Measurements from ENCODE around the gene GGT7. TPM values are rescaled to one million over a fixed set of nuclear protein-coding genes. Genes with fewer than 3 reads are reported as not detected.
"Not testable (repeated sequence)": the region's sequence is repeated elsewhere in the genome, so short reads cannot be mapped to it uniquely, and the experiment has no call there.

GGT7 gene
- total and polyA plus RNA-seq, 4 donors: 7.5 to 41.3 (median 24.7) TPM

DNA sequence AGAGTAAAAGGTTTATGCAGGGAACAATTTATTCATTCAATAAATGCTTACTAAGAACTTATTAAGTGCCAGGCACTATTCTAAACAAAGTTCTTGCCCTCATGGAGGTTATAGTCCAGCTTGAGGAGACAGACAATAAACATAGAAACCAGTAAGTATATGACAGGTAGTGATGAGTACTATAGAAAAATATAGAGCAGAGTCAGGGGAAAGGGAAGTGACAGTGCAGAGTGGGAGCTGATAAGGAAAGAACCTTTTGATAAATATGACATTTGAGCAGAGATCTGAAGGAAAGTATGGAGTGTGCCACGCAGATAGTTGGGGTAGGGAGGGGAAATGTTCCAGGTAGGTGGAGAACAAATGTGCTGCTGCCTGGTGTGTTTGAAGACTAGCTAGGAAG is 15.8 kb upstream of the GGT7 start:
- Histone ChIP-seq H3K4me1 (ENCODE audit: control insufficient read depth in 1 of 2, insufficient read depth in 2 of 2, low read length in 2 of 2) (peaks cover 5 to 10% of the 10 kb centered on the region in 2 donors), H3K27ac (ENCODE audit: low read depth in 1 of 2, low read length in 2 of 2) (peak overlapping the region in 1 of 2 donors; percentile 67), H3K36me3 (ENCODE audit: control insufficient read depth in 1 of 2, insufficient read depth in 2 of 2, low read length in 1 of 2) (peaks cover 0 to 3% of the 10 kb centered on the region in 2 donors), H3K4me3 (ENCODE audit: low read length in 2 of 2) (no peak overlapping the region), H3K27me3 (ENCODE audit: control insufficient read depth in 1 of 2, insufficient read depth in 2 of 2, low read length in 1 of 2) (no peaks in the 10 kb centered on the region), H3K9me3 (ENCODE audit: control insufficient read depth, low read length) (peaks cover 2% of the 10 kb centered on the region)
- intact Hi-C loops (cut with DNase I): no loop called here
- ATAC-seq (ENCODE audit: low FRiP score): no peak
- 25 to 36% methylated on average over 1 of the region's 1 CpG for WGBS, 2 donors
- DNase-seq: no peak

DNA sequence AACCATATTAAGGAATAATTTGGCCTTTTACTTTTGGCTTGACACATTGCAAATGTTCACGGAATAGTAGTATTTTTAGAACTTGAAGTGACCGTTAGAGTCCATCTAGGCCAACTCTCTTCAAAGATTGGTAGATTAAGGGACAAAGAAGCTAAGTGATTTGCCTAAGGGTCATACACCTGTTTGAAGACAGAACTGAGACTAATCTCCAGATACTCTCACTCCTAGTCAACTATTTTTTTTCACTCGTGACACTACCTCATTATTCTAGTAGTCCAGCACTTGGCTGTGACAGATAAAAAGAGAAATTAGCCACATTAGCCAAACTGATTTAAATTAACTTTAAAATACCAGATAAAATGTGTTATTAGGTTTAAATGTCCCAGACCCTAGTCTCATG is 14.4 kb upstream of the GGT7 start:
- Histone ChIP-seq H3K36me3 (ENCODE audit: control insufficient read depth in 1 of 2, insufficient read depth in 2 of 2, low read length in 1 of 2) (peaks cover 0 to 6% of the 10 kb centered on the region in 2 donors), H3K27me3 (ENCODE audit: control insufficient read depth in 1 of 2, insufficient read depth in 2 of 2, low read length in 1 of 2) (no peaks in the 10 kb centered on the region), H3K9me3 (ENCODE audit: control insufficient read depth, low read length) (peaks cover 2% of the 10 kb centered on the region), H3K4me1 (ENCODE audit: control insufficient read depth in 1 of 2, insufficient read depth in 2 of 2, low read length in 2 of 2) (peaks cover 3 to 11% of the 10 kb centered on the region in 2 donors), H3K27ac (ENCODE audit: low read depth in 1 of 2, low read length in 2 of 2) (peak overlapping the region in 1 of 2 donors; percentile 60), H3K4me3 (ENCODE audit: low read length in 2 of 2) (no peak overlapping the region)
- no peak for DNase-seq
- 3 to 4% methylated on average over 3 of the region's 3 CpGs for WGBS, 2 donors
- no peak for ATAC-seq (ENCODE audit: low FRiP score)
- intact Hi-C loops (cut with DNase I): no loop called here

DNA sequence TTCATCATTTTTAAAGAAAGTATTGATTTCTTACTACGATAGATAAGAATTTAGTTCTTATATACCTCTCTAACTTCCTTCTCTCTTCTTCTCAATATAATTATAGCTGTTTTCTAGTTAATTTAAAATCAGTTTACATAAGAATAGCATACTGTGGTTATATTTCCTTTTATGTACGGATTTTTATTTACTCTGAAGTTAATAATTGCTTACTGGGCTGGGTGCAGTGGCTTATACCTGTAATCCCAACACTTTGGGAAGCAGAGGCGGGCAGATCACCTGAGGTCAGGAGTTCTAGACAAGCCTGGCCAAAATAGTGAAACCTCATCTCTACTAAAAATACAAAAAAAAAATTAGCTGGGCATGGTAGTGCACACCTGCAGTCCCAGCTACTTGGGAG is 13.5 kb upstream of the GGT7 start:
- 94 to 96% methylated on average over 3 of the region's 3 CpGs for WGBS, 2 donors

DNA sequence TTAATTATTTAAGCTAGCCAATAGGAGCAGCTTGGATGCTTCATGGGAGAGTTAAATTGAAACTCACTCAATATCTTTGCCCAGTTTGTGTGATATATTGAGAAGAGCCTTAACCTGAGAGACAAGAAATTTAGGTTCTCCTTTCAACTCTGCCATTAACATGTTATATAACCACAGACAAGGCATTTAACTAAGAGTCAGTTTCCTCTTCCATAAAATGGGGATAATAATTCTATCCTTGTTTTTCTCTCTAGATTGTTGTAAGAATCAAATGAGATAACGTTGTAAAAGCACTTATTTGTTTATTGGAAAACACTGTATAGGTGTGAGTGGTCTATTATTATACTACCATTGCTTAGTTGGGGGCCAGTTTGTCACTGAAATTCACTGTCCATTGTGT is 11.6 kb upstream of the GGT7 start:
- 79 to 86% methylated on average over 1 of the region's 1 CpG for WGBS, 2 donors
- peaks cover 2 to 5% of the 10 kb centered on the region in 2 donors for H3K4me1 ChIP-seq (ENCODE audit: control insufficient read depth in 1 of 2, insufficient read depth in 2 of 2, low read length in 2 of 2)
- intact Hi-C loops (cut with DNase I): no loop called here
- H3K9me3 ChIP-seq (ENCODE audit: control insufficient read depth, low read length): peaks cover 2% of the 10 kb centered on the region
- no peak overlapping the region for H3K27ac ChIP-seq (ENCODE audit: low read depth in 1 of 2, low read length in 2 of 2)
- peaks cover 0 to 6% of the 10 kb centered on the region in 2 donors for H3K36me3 ChIP-seq (ENCODE audit: control insufficient read depth in 1 of 2, insufficient read depth in 2 of 2, low read length in 1 of 2)
- H3K4me3 ChIP-seq (ENCODE audit: low read length in 2 of 2): no peak overlapping the region
- no peak for DNase-seq
- no peak for ATAC-seq (ENCODE audit: low FRiP score)
- H3K27me3 ChIP-seq (ENCODE audit: control insufficient read depth in 1 of 2, insufficient read depth in 2 of 2, low read length in 1 of 2): no peaks in the 10 kb centered on the region

More for the DNA sequence above, 13.5 kb upstream of the GGT7 start:
- no peak for ATAC-seq (ENCODE audit: low FRiP score)
- peaks cover 2 to 7% of the 10 kb centered on the region in 2 donors for H3K4me1 ChIP-seq (ENCODE audit: control insufficient read depth in 1 of 2, insufficient read depth in 2 of 2, low read length in 2 of 2)
- H3K36me3 ChIP-seq (ENCODE audit: control insufficient read depth in 1 of 2, insufficient read depth in 2 of 2, low read length in 1 of 2): peaks cover 0 to 6% of the 10 kb centered on the region in 2 donors
- H3K27me3 ChIP-seq (ENCODE audit: control insufficient read depth in 1 of 2, insufficient read depth in 2 of 2, low read length in 1 of 2): no peaks in the 10 kb centered on the region
- peaks cover 2% of the 10 kb centered on the region for H3K9me3 ChIP-seq (ENCODE audit: control insufficient read depth, low read length)
- intact Hi-C loops (cut with DNase I): no loop called here
- H3K27ac ChIP-seq (ENCODE audit: low read depth in 1 of 2, low read length in 2 of 2): no peak overlapping the region
- no peak for DNase-seq
- no peak overlapping the region for H3K4me3 ChIP-seq (ENCODE audit: low read length in 2 of 2)

DNA sequence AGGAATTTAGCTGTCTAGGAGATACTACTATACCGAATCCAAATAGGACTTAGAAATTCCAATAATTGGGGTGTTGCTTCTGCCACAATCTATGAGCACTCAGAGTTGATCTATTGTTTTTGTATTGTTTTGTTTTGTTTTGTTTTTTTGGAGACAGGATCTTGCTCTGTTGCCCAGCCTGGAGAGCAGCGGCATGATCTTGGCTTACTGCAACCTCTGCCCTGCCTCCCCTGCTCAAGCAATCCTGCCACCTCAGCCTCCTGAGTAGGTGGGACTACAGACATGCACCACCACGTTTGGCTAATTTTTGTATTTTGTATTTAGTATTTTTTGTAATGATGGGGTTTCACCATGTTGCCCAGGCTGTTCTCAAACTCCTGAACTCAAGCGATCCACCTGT is 11.2 kb upstream of the GGT7 start:
- no peak for DNase-seq
- 85 to 87% methylated on average over 4 of the region's 4 CpGs for WGBS, 2 donors
- H3K9me3 ChIP-seq (ENCODE audit: control insufficient read depth, low read length): peaks cover 2% of the 10 kb centered on the region
- no peak overlapping the region for H3K27ac ChIP-seq (ENCODE audit: low read depth in 1 of 2, low read length in 2 of 2)
- ATAC-seq (ENCODE audit: low FRiP score): no peak
- H3K4me1 ChIP-seq (ENCODE audit: control insufficient read depth in 1 of 2, insufficient read depth in 2 of 2, low read length in 2 of 2): peaks cover 2 to 5% of the 10 kb centered on the region in 2 donors
- intact Hi-C loops (cut with DNase I): no loop called here
- H3K27me3 ChIP-seq (ENCODE audit: control insufficient read depth in 1 of 2, insufficient read depth in 2 of 2, low read length in 1 of 2): no peaks in the 10 kb centered on the region
- H3K36me3 ChIP-seq (ENCODE audit: control insufficient read depth in 1 of 2, insufficient read depth in 2 of 2, low read length in 1 of 2): peaks cover 0 to 6% of the 10 kb centered on the region in 2 donors
- no peak overlapping the region for H3K4me3 ChIP-seq (ENCODE audit: low read length in 2 of 2)

- Histone ChIP-seq H3K4me1 (ENCODE audit: control insufficient read depth in 1 of 2, insufficient read depth in 2 of 2, low read length in 2 of 2) (peaks cover 2 to 5% of the 10 kb centered on the region in 2 donors), H3K36me3 (ENCODE audit: control insufficient read depth in 1 of 2, insufficient read depth in 2 of 2, low read length in 1 of 2) (peaks cover 0 to 6% of the 10 kb centered on the region in 2 donors), H3K27ac (ENCODE audit: low read depth in 1 of 2, low read length in 2 of 2) (no peak overlapping the region), H3K9me3 (ENCODE audit: control insufficient read depth, low read length) (no peaks in the 10 kb centered on the region), H3K27me3 (ENCODE audit: control insufficient read depth in 1 of 2, insufficient read depth in 2 of 2, low read length in 1 of 2) (no peaks in the 10 kb centered on the region), H3K4me3 (ENCODE audit: low read length in 2 of 2) (no peak overlapping the region)
- intact Hi-C loops (cut with DNase I): no loop called here
- DNase-seq: no peak
- no peak for ATAC-seq (ENCODE audit: low FRiP score)
These were observed 10.5 kb upstream of the GGT7 start for GRCh38 chr20:34883087-34883688.

- Histone ChIP-seq H3K36me3 (ENCODE audit: control insufficient read depth in 1 of 2, insufficient read depth in 2 of 2, low read length in 1 of 2) (peaks cover 0 to 6% of the 10 kb centered on the region in 2 donors), H3K27me3 (ENCODE audit: control insufficient read depth in 1 of 2, insufficient read depth in 2 of 2, low read length in 1 of 2) (no peaks in the 10 kb centered on the region), H3K4me1 (ENCODE audit: control insufficient read depth in 1 of 2, insufficient read depth in 2 of 2, low read length in 2 of 2) (peaks cover 3 to 5% of the 10 kb centered on the region in 2 donors), H3K27ac (ENCODE audit: low read depth in 1 of 2, low read length in 2 of 2) (no peak overlapping the region), H3K9me3 (ENCODE audit: control insufficient read depth, low read length) (no peaks in the 10 kb centered on the region), H3K4me3 (ENCODE audit: low read length in 2 of 2) (no peak overlapping the region)
- 48 to 71% methylated on average over 2 of the region's 2 CpGs for WGBS, 2 donors
- no peak for ATAC-seq (ENCODE audit: low FRiP score)
- intact Hi-C loops (cut with DNase I): no loop called here
- no peak for DNase-seq
These were observed 9.0 kb upstream of the GGT7 start for GRCh38 chr20:34881689-34882088.

- H3K9me3 ChIP-seq (ENCODE audit: control insufficient read depth, low read length); ATAC-seq (ENCODE audit: low FRiP score); H3K4me1 ChIP-seq (ENCODE audit: control insufficient read depth in 1 of 2, insufficient read depth in 2 of 2, low read length in 2 of 2); H3K36me3 ChIP-seq (ENCODE audit: control insufficient read depth in 1 of 2, insufficient read depth in 2 of 2, low read length in 1 of 2); H3K27me3 ChIP-seq (ENCODE audit: control insufficient read depth in 1 of 2, insufficient read depth in 2 of 2, low read length in 1 of 2); H3K4me3 ChIP-seq (ENCODE audit: low read length in 2 of 2); intact Hi-C loops (cut with DNase I); DNase-seq; H3K27ac ChIP-seq (ENCODE audit: low read depth in 1 of 2, low read length in 2 of 2): not testable (repeated sequence)
- 81 to 89% methylated on average over 7 of the region's 7 CpGs for WGBS, 2 donors
These were observed 8.3 kb upstream of the GGT7 start for GRCh38 chr20:34880971-34881370.

DNA sequence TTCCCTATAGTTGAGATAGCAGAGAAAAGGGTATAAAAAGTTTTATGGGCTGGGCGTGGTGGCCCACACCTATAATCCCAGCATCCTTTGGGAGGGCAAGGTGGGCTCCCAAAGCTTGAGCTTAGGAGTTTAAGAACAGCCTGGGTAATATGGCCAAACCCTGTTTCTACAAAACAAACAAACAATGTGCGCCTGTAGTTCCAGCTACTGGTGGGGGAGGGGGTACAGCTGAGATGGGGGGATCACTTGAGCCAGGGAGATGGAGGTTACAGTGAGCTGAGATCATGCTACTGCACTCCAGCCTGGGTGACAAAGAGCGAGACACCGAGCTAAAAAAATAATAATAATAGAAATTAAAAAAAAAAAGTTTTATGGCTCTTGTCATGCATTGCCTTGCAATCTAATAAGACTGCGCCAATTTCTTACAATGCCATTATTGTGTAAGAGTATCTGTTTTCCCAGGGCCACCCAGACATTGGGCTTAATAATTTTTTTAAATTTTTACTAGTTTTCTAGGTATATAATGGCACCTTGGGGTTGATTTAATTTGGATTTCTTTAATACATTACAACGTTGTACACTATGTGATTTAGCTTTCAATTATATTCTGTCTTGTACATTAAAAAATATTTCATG is 7.7 kb upstream of the GGT7 start:
- H3K36me3 ChIP-seq (ENCODE audit: control insufficient read depth in 1 of 2, insufficient read depth in 2 of 2, low read length in 1 of 2): peaks cover 0 to 6% of the 10 kb centered on the region in 2 donors
- peaks cover 3 to 5% of the 10 kb centered on the region in 2 donors for H3K4me1 ChIP-seq (ENCODE audit: control insufficient read depth in 1 of 2, insufficient read depth in 2 of 2, low read length in 2 of 2)
- intact Hi-C loops (cut with DNase I): no loop called here
- 65 to 66% methylated on average over 6 of the region's 6 CpGs for WGBS, 2 donors
- no peaks in the 10 kb centered on the region for H3K27me3 ChIP-seq (ENCODE audit: control insufficient read depth in 1 of 2, insufficient read depth in 2 of 2, low read length in 1 of 2)
- H3K27ac ChIP-seq (ENCODE audit: low read depth in 1 of 2, low read length in 2 of 2): no peak overlapping the region
- H3K4me3 ChIP-seq (ENCODE audit: low read length in 2 of 2): no peak overlapping the region
- no peak for ATAC-seq (ENCODE audit: low FRiP score)
- H3K9me3 ChIP-seq (ENCODE audit: control insufficient read depth, low read length): no peaks in the 10 kb centered on the region
- no peak for DNase-seq

Measured in aorta (tissue), 5 donors.